GM13977 (cell line): ENCODE data around the gene DPEP3.

Experiments
- DNase-seq: peaks from one replicate; pipeline ENCODE4 v3.0.0; 2012; ENCODE audit warnings: low spot score
- in situ Hi-C: fragments of 300-500 bp; cut with MboI; formaldehyde crosslinking; loops from one replicate; pipeline ENCODE4 v1.12.0; 2022; ENCODE audit warnings: low sequenced_read_pairs, low pct_unique_long_range_greater_than_20kb, mixed read lengths, inconsistent platforms; ENCODE audit not compliant: unreplicated experiment
- TF ChIP-seq, protein P1 (sequence below): IDR thresholded peaks from 2 replicates; pipeline ENCODE4 v1.5.1; 2012; ENCODE audit warnings: mild to moderate bottlenecking, control low read depth; ENCODE audit not compliant: insufficient read depth; ENCODE audit errors: extremely low read depth, missing control alignments

DPEP3 gene

DNA sequence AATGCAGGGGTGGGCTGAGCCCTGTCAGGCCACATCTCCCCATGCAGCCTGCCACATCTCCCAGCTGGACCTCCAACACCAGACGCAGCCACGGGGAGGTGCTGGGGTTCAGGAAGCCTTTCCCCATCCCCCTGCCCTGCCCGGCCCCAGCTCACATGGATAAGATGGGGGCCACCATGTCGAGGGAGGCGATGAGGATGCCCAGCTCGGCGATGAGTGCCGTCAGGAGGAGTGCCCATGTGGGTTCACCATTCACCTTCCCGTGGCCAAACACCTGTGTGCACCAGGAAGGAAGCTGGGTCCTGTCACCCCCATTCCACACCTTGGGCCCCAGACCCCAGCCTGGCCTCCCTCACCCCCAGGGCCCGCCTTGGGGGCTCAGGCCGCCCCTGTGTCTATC is 30.7 kb downstream of the DPEP3 start:
- in situ Hi-C loops, result no loop called here
- TF ChIP-seq, protein P1, sequence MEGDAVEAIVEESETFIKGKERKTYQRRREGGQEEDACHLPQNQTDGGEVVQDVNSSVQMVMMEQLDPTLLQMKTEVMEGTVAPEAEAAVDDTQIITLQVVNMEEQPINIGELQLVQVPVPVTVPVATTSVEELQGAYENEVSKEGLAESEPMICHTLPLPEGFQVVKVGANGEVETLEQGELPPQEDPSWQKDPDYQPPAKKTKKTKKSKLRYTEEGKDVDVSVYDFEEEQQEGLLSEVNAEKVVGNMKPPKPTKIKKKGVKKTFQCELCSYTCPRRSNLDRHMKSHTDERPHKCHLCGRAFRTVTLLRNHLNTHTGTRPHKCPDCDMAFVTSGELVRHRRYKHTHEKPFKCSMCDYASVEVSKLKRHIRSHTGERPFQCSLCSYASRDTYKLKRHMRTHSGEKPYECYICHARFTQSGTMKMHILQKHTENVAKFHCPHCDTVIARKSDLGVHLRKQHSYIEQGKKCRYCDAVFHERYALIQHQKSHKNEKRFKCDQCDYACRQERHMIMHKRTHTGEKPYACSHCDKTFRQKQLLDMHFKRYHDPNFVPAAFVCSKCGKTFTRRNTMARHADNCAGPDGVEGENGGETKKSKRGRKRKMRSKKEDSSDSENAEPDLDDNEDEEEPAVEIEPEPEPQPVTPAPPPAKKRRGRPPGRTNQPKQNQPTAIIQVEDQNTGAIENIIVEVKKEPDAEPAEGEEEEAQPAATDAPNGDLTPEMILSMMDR, result no peak
- no peak for DNase-seq

DNA sequence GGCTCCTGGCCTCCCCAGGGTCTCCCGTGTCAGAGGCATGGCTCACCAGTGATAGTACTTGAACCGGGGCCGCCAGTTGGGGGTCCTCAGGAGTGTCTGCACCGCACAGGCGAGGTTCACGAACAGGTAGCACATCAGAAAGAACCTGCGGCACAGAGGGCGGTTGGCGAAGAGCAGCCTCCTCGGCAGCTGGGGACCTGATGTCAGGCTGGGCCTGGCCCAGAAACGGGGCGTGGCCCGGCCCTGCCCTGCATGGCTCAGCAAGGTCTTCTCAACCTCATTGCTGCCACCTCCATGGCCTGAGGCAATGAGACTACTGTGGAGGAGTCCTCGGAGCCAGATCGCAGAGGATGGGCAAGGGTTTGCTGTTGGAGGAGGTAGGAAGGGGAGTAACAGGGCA is 32.3 kb downstream of the DPEP3 start:
- TF ChIP-seq, protein P1, result no peak
- in situ Hi-C loops, result no loop called here
- no peak for DNase-seq

DNA sequence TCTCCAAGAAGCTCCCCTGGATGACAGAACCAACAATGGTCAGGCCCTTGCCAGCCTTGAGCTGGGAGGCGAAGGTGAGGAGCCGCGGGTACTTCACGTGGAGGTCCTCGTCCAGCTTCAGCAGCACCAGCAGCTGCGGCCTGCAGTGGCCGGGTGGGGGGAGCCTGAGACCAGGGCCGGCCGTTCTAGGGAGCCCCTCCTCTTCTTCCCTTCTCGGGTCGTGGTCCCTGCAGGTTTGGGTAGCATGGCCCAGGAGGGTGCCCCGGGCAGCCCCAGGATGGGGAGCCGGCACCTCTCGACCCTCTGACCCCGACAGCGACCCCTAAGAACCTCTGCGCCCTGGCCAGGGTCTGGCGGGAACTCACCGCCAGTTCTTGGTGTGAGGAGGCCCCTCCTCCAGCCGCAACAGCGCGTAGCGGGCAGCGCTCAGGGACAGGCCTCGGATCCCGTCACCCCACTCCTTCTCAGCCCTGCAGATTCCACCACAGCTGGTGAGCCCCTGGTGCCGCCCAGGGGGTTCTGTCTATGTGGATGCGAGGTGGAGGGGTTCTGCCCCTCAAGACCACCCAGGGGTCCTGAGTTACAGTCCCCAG is 33.2 kb downstream of the DPEP3 start:
- TF ChIP-seq, protein P1, result no peak
- in situ Hi-C loops, result no loop called here

DNA sequence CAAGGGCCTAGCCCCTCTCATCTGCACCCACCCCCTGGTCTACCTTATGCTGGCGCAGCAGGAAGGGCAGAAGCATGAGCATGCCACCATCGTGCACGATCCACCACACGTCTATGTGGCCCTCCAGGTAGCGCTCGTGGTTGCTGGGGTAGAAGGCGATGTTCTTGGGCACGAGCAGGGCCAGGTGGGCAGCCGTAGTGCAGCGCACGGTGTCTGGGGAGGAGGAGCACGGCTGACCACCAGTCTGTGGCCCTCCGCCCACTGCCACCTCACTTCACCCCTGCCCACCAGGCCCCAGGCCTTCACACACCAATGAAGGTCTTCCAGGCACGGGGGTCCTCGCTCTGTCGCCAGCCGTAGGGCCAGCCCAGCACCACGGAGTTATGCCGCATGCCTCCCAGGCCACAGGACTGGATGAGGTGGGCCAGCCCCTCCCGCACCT is 34.1 kb downstream of the DPEP3 start:
- TF ChIP-seq, protein P1, result no peak
- DNase-seq, result no peak
- in situ Hi-C loops, result no loop called here

More for the DNA sequence above, 33.2 kb downstream of the DPEP3 start:
- DNase-seq, result no peak

DNA sequence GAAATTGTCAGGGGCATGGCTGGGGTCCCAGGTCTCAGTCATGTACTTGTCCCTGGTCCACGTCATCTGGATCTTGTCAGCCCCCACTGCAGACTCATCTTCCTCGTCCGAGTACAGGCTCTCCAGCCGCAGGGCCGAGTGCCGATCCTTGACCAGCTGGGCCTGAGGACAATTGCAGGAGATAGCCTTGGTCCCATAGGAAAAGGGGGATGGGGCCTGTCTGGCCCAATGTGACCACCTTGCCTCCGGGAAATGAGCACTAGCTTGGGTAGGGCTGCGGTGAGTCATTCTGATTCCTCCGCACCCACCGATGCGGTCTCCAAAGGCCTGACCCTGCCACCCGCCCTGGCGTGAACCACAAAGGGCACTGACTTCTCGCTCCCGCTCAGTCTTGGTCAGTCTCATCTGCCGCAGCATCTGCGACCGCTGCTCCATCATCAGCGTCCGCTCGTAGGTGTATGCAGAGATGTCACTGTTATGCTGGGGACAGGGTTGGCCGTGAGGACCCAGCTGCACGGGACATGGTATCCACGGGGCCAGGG is 34.8 kb downstream of the DPEP3 start:
- TF ChIP-seq, protein P1, result no peak
- no peak for DNase-seq
- in situ Hi-C loops, result no loop called here

DNA sequence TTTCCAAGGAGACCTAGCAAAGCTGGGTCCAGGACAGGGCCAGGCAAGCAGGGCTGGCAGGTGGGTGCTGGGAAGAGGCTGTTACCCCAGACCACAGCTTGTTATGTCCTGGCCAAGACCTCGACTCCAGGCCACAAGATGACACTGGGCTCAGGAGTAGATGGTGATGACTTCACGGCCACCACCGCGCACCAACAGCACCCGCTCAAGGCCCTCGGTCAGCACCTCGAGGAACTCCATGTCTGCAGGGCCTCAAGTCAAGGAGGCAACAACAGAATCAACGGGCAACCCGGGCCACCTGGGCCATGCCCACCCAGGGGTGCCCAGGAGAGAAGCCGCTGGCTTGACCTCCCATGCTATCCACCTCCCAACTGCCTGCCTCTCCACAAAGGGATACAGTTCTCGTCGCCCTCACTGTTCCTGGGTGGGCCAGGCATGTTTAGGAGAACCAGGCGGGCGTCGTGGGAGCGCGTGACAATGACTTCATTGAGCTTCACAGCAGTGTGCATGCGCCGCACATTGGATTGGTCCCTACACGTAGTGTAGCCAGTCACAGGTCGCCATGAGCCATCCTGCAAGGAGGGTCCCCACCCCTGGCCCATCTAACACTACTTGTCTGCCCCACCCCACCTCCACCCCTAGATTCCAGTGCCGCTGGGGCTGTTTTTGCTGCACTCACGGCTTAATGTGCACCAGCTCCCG is 35.5 kb downstream of the DPEP3 start:
- TF ChIP-seq, protein P1, result no peak
- DNase-seq, result no peak
- in situ Hi-C loops, result no loop called here
